AG09309 (cell line): ENCODE data around the gene FXYD4.
"Not testable (repeated sequence)": the region's sequence is repeated elsewhere in the genome, so short reads cannot be mapped to it uniquely, and the experiment has no call there.

Experiments used
- DNase-seq: peaks from one replicate; pipeline ENCODE4 v3.0.0-alpha.2; 2010; ENCODE audit warnings: low read depth
- H3K4me3 ChIP-seq: 2 replicates; pipeline ENCODE4 v1.5.1; 2011; ENCODE audit warnings: mild to moderate bottlenecking, low read depth, low read length, moderate library complexity; ENCODE audit not compliant: control insufficient read depth
- CTCF ChIP-seq: IDR thresholded peaks from 2 replicates; pipeline ENCODE4 v1.5.1; 2011; ENCODE audit warnings: mild to moderate bottlenecking, low read depth, low read length, inconsistent platforms; ENCODE audit not compliant: insufficient read depth, control insufficient read depth; ENCODE audit errors: missing control alignments

The FXYD4 gene

DNA sequence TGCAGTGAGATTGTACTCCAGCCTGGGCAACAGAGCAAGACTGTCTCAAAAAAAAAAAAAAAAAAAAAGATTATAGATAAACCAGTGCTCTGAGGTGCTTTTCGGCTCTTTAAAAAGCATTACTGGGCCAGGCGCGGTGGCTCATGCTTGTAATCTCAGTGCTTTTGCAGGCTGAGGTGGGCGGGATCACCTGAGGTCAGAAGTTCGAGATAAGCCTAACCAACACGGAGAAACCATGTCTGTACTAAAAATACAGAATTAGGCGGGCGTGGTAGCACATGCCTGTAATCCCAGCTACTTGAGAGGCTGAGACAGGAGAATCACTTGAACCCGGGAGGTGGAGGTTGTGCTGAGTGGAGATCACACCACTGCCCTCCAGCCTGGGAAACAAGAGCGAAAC, 44.1 kb downstream of the FXYD4 start:
- no peak for DNase-seq
- H3K4me3 ChIP-seq = no peak overlapping the region
- no peak for TF ChIP-seq CTCF

- DNase-seq = no peak
- H3K4me3 ChIP-seq = no peak overlapping the region
- no peak for TF ChIP-seq CTCF
These were observed 46.7 kb downstream of the FXYD4 start for GRCh38 chr10:43417950-43418768.

GRCh38 chr10:43419997-43420368, 48.5 kb downstream of the FXYD4 start:
- TF ChIP-seq CTCF = no peak
- DNase-seq = no peak

DNA sequence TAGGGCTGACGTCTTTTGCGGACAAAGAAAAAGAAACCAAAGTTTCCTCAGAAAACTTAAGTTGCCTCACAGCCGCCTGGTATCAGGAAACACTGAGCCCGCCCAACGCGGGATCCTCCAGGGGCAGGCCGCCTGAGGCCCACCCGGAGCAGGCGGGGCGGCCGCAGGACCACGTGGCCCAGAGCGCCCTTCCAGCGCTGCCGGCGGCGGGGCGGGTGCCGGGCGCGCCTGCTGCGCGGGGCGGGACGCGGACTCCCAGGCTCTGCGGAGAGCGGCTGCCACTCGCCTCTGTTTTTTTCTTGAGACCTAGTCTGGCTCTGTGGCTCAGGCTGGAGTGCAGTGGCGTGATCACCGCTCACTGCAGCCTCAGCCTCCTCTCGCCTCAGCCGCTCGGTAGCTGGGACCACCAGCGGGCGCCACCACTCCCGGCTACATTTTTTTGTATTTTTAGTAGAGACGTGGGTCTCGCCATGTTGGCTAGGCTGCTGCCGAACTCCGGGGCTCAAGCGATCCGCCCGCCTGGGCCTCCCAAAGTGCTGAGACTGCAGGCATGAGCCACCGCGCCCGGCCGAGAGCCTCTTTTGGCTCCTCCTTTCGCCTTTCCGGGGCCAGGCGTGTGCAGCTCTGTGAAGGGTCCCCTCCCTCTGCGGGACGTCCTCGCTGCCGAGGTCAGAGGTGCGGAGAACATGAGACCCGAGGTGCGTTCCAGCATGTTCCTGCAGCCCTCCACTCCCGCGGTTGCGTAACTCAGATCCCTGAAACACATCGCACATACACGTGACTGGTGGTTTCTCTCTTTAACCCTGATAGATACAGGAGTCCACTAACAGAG, 49.1 kb downstream of the FXYD4 start:
- DNase-seq = no peak
- peak; percentile 14 for TF ChIP-seq CTCF
- peak overlapping the region; percentile 62 for H3K4me3 ChIP-seq

More at GRCh38 chr10:43419997-43420368, 48.5 kb downstream of the FXYD4 start:
- H3K4me3 ChIP-seq = peak overlapping the region; percentile 62

DNA sequence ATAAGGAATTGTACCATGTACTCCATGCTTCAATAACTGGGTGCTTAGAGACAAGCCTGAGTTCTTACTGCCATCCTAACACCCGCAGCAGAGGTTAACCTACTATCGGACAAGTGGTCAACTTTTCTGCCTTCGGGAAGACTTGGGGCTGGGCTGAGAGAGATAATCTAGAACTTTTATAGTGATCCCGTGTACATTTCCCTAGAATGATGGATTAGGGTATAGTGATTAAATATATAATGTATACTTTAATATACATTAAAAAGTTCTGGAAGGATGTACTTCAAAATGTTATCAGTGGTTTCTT, 49.7 kb downstream of the FXYD4 start:
- TF ChIP-seq CTCF = no peak
- peak overlapping the region; percentile 62 for H3K4me3 ChIP-seq
- no peak for DNase-seq

- DNase-seq = no peak
- H3K4me3 ChIP-seq = no peak overlapping the region
- no peak for TF ChIP-seq CTCF
These were observed 50.1 kb downstream of the FXYD4 start for GRCh38 chr10:43421519-43421918.

DNA sequence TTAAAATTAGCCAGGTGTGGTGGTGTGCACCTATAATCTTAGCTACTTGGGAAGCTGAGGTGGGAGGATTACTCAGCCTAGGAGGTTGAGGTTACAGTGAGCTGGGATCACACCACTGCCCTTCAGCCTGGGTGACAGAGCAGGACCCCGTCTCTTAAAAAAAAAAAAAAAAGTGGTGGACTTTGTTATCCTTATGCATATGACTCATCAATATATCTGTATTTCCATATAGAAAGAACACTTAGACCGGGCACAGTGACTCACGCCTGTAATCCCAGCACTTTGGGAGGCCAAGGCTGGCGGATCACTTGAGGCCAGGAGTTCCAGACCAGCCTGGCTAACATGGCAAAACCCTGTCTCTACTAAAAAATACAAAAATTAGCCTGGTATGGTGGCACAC, 50.5 kb downstream of the FXYD4 start:
- not testable (repeated sequence) for H3K4me3 ChIP-seq, DNase-seq
